Measurements from ENCODE around the gene POLR1A.

GRCh38 chr2:86049529-86049928 is 56.2 kb downstream of the POLR1A start:
- TF ChIP-seq CERS6 (CRISPR knock-in tag; IDR thresholded peaks at IDR 0.05) (no peak), ADNP (CRISPR knock-in tag; IDR thresholded peaks at IDR 0.05) (no peak), CTCF (CRISPR knock-in tag; IDR thresholded peaks at IDR 0.05) (no peak), STAG1 (CRISPR knock-in tag; IDR thresholded peaks at IDR 0.05) (no peak), ZBTB26 (CRISPR knock-in tag; IDR thresholded peaks at IDR 0.05; ENCODE audit: borderline replicate concordance) (no peak)
